ENCODE results near the gene TJP1. TPM values are rescaled to one million over a fixed set of nuclear protein-coding genes. Genes with fewer than 3 reads are reported as not detected.

Gene TJP1
- total RNA-seq, 1 donor from 2014 or later, result 172 TPM

DNA sequence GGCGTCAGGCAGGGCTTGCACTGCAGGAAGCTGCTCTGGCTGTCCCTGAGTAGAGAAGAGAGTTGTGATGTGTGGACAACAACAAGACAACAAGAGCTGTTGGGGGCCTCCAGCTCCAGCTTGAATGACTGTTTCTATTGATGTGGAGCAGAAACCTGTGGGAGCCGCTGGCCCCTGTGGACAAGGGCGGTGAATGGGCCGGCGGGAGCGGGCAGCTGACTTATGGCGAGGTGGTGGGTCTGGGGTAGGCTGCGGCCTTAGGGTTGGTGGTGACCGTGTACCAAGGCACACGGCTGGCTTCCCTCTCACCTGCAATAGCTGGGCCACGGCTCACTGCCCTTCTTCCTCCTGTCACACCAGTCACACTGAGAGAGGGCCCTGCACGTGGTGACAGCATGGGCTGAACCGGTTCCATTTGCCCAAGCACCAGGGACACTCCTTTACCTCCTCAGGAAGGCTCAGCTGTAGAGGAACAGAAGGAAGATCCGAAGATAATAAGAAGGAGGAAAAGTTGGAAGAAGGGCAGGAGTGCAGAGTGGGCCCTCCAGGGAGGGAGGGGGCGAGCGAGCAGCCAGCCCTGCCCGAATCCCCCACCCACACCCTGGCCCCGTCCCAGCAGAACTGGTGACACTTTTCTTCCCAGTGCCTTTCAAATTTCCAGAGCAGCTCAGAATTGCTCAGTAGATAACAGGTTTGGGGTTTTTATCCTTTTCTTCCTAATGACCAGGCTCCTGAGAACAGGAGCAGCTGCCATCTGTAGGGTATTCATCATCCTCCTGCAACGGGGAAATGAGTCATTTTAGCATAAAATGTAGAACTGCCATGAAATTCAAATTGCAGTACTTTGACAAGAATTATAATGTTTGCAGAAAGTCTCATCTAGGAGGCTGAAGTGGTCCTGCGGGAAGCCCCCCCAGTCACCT is 136.9 kb downstream of the TJP1 start:
- Mint-ChIP-seq H3K27me3 (no peaks in the 10 kb centered on the region), H3K36me3 (ENCODE audit: insufficient read depth) (no peaks in the 10 kb centered on the region), H3K9me3 (ENCODE audit: low read depth) (no peaks in the 10 kb centered on the region), H3K4me3 (ENCODE audit: low read depth) (no peak overlapping the region), H3K27ac (no peak overlapping the region), H3K4me1 (ENCODE audit: low read depth) (no peaks in the 10 kb centered on the region)
- TF ChIP-seq, protein P1, sequence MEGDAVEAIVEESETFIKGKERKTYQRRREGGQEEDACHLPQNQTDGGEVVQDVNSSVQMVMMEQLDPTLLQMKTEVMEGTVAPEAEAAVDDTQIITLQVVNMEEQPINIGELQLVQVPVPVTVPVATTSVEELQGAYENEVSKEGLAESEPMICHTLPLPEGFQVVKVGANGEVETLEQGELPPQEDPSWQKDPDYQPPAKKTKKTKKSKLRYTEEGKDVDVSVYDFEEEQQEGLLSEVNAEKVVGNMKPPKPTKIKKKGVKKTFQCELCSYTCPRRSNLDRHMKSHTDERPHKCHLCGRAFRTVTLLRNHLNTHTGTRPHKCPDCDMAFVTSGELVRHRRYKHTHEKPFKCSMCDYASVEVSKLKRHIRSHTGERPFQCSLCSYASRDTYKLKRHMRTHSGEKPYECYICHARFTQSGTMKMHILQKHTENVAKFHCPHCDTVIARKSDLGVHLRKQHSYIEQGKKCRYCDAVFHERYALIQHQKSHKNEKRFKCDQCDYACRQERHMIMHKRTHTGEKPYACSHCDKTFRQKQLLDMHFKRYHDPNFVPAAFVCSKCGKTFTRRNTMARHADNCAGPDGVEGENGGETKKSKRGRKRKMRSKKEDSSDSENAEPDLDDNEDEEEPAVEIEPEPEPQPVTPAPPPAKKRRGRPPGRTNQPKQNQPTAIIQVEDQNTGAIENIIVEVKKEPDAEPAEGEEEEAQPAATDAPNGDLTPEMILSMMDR (IDR thresholded peaks at IDR 0.05; ENCODE audit: unreplicated experiment), result no peak
- DNase-seq (ENCODE audit: low spot score, unreplicated experiment), result no peak

GRCh38 chr15:29682781-29683180 is 139.5 kb downstream of the TJP1 start:
- no peak overlapping the region for H3K4me3 Mint-ChIP-seq (ENCODE audit: low read depth)
- TF ChIP-seq, protein P1 (IDR thresholded peaks at IDR 0.05; ENCODE audit: unreplicated experiment), result no peak
- H3K4me1 Mint-ChIP-seq (ENCODE audit: low read depth), result no peaks in the 10 kb centered on the region
- no peaks in the 10 kb centered on the region for H3K27me3 Mint-ChIP-seq
- no peak overlapping the region for H3K27ac Mint-ChIP-seq
- no peak for DNase-seq (ENCODE audit: low spot score, unreplicated experiment)
- H3K9me3 Mint-ChIP-seq (ENCODE audit: low read depth), result no peaks in the 10 kb centered on the region
- peaks cover 2% of the 10 kb centered on the region for H3K36me3 Mint-ChIP-seq (ENCODE audit: insufficient read depth)

GRCh38 chr15:29682361-29682760 is 139.9 kb downstream of the TJP1 start:
- no peaks in the 10 kb centered on the region for H3K9me3 Mint-ChIP-seq (ENCODE audit: low read depth)
- H3K4me3 Mint-ChIP-seq (ENCODE audit: low read depth), result no peak overlapping the region

GRCh38 chr15:29681946-29682345 is 140.3 kb downstream of the TJP1 start:
- no peak for DNase-seq (ENCODE audit: low spot score, unreplicated experiment)
- peaks cover 3% of the 10 kb centered on the region for H3K27me3 Mint-ChIP-seq
- no peaks in the 10 kb centered on the region for H3K9me3 Mint-ChIP-seq (ENCODE audit: low read depth)
- H3K36me3 Mint-ChIP-seq (ENCODE audit: insufficient read depth), result peaks cover 2% of the 10 kb centered on the region
- TF ChIP-seq, protein P1 (IDR thresholded peaks at IDR 0.05; ENCODE audit: unreplicated experiment), result no peak
- no peak overlapping the region for H3K4me3 Mint-ChIP-seq (ENCODE audit: low read depth)
- H3K4me1 Mint-ChIP-seq (ENCODE audit: low read depth), result no peaks in the 10 kb centered on the region
- no peak overlapping the region for H3K27ac Mint-ChIP-seq

More at GRCh38 chr15:29682361-29682760, 139.9 kb downstream of the TJP1 start:
- no peaks in the 10 kb centered on the region for H3K4me1 Mint-ChIP-seq (ENCODE audit: low read depth)
- no peak for DNase-seq (ENCODE audit: low spot score, unreplicated experiment)
- TF ChIP-seq, protein P1 (IDR thresholded peaks at IDR 0.05; ENCODE audit: unreplicated experiment), result no peak
- no peak overlapping the region for H3K27ac Mint-ChIP-seq
- H3K27me3 Mint-ChIP-seq, result peaks cover 2% of the 10 kb centered on the region
- peaks cover 2% of the 10 kb centered on the region for H3K36me3 Mint-ChIP-seq (ENCODE audit: insufficient read depth)

DNA sequence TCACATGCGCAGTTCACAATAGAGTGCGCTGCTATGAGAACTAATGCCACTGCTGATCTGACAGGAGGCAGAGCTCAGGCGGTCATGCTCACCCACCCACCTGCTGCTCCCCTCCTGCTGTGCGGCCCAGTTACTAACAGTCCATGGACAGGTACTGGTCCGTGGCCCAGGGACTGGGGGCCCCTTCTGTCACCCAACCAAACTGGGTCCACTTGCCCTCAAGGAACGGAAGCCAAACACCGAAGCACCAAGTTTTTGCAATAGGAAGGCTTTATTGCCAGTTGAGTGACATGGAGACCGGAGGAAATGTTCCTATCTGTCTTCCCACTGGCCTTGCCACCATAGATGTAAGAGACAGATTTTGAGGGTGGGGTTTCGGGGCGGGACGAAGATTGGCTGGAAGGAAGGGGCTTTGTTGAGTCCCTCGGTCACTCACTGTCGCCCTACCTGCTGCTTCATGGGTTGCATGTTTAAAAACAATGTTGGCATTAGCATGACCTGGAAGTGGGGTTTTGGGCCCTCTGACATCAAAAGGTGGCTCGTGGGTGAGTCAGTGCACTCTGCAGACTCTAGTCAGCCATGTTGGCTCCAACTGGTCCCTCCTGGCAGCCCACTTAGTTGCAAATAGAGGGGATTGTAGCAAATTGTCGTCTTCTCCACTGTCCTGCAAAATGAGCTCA is 141.0 kb downstream of the TJP1 start:
- H3K4me1 Mint-ChIP-seq (ENCODE audit: low read depth), result no peaks in the 10 kb centered on the region
- no peak overlapping the region for H3K27ac Mint-ChIP-seq
- H3K27me3 Mint-ChIP-seq, result peaks cover 3% of the 10 kb centered on the region
- TF ChIP-seq, protein P1 (IDR thresholded peaks at IDR 0.05; ENCODE audit: unreplicated experiment), result no peak
- no peak for DNase-seq (ENCODE audit: low spot score, unreplicated experiment)
- H3K36me3 Mint-ChIP-seq (ENCODE audit: insufficient read depth), result peaks cover 2% of the 10 kb centered on the region
- H3K4me3 Mint-ChIP-seq (ENCODE audit: low read depth), result no peak overlapping the region
- H3K9me3 Mint-ChIP-seq (ENCODE audit: low read depth), result no peaks in the 10 kb centered on the region
